ENCODE data around the gene STK11.

The STK11 gene

DNA sequence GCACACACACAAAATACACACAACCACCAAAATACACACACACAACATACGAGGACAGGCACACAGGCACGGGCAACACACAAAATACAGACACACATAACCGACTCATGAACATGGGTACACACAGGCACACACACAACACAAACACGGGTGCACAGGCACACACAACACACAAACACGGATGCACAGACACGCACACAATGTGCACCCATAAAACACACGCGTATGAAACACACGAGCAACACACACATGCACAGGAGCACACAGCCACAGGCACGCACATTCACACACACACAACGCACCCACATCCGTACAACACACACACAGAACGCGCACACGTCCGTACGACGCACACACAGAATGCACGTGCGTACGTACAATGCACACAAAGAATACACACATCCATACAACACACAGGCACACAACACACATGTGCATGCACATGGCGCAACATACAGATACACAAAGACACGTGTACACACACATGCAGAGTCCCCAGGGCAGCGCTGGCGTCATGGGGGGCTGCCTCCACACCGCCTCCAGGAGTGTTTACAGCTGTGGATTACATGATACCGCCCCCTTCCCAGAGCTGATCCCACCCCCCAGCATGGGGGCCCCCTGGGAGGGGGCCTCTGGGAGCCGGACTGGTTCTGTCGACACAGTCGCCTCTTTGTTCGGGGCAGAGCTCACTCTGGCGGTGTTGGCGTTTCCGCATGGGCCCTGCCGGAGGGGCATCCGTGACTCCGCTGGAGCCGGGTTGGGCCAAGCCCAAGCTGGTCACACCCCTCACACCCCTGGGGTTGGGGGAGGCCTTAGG lies 34.4 kb upstream of the STK11 start:
- peak overlapping the region; percentile 80 for H3K4me3 ChIP-seq (ENCODE audit: low read length)
- no peak for DNase-seq (ENCODE audit: low read depth)
- no peak for TF ChIP-seq CTCF (conservative IDR thresholded peaks at IDR 0.05; ENCODE audit: low read depth, low read length)

DNA sequence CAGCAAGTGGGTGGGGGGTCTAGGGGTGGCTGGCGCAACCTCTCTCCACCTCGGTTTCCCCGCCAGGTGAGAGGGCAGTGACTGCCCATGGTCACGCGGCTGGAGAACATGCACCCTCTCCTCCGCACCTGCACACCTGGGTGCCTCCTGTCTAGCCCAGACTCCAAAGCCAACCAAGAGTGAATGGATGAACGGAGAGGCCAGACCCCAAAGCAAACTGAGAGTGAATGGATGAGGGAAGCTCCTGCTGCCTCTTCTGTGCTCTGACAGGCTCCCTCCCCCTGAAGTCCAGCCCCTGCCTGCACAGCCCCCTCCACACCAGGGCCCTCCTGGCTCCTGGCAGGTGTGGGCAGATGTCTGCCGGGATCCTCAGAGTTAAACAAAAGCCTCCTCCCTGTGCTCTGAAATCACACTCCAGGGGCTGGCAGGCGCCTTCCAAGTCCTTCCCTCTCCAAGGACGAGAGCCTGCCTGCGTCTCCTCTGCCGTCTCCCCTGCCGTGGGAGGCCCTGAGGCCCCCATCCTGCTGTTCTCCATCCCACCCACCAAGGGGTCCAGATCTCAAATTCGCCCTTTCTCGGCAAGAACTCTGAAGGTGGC lies 33.7 kb upstream of the STK11 start:
- no peak for TF ChIP-seq CTCF (conservative IDR thresholded peaks at IDR 0.05; ENCODE audit: low read depth, low read length)
- DNase-seq (ENCODE audit: low read depth), result no peak
- H3K4me3 ChIP-seq (ENCODE audit: low read length), result peak overlapping the region; percentile 80

GRCh38 chr19:1172353-1173158 lies 33.0 kb upstream of the STK11 start:
- H3K4me3 ChIP-seq (ENCODE audit: low read length), result peak overlapping the region; percentile 80
- TF ChIP-seq CTCF (conservative IDR thresholded peaks at IDR 0.05; ENCODE audit: low read depth, low read length), result no peak

DNA sequence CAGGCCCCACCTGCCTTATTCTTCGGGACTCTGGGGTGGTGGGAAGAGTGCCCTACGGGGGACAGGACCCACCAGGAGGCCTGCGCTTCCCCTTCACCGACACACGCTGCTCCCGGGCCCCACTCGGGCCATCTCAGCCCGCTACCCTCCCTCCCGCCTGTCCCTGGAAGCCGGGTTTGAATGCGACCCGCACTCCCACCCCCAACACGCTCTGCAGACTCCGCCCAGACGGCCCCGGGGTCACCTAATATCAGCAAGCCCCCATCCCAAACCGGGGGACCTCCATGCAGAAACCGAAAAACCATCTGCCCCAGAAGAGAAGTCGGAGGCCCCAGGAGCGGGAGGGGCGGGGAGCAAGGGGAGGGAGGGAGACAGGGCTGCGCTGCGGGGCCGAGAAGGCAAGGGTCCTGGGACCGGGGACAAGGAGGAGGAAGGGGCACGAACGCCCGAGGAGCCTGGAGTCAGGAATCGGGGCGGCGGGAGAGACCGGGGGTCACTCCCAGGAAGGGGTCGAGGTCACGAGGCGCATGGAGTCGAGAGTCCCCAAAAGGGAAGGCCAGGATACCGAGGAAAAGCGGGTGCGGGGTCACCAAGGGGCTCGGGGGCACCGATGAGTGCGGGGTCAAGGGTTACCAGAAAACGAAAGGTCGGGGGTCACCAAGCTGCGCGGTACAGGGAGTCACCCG lies 32.3 kb upstream of the STK11 start:
- DNase-seq (ENCODE audit: low read depth), result no peak
- no peak for TF ChIP-seq CTCF (conservative IDR thresholded peaks at IDR 0.05; ENCODE audit: low read depth, low read length)
- H3K4me3 ChIP-seq (ENCODE audit: low read length), result peak overlapping the region; percentile 80

More at GRCh38 chr19:1172353-1173158, 33.0 kb upstream of the STK11 start:
- no peak for DNase-seq (ENCODE audit: low read depth)

- no peak for TF ChIP-seq CTCF (conservative IDR thresholded peaks at IDR 0.05; ENCODE audit: low read depth, low read length)
These were observed 31.5 kb upstream of the STK11 start, which contains the start of gene SBNO2 for GRCh38 chr19:1173845-1174809. Gene SBNO2 (minus strand): TSS chr19:1174268. CDS start chr19:1154276, 19,992 bp downstream.

More at GRCh38 chr19:1173845-1174809, 31.5 kb upstream of the STK11 start, which contains the start of gene SBNO2:
- DNase-seq (ENCODE audit: low read depth), result no peak
- peak within 1 kb of the TSS; percentile 80 for H3K4me3 ChIP-seq (ENCODE audit: low read length)
